Right hindlimb (tissue), 1 donor: ENCODE data around the gene BICRA.
"Not testable (repeated sequence)": the region's sequence is repeated elsewhere in the genome, so short reads cannot be mapped to it uniquely, and the experiment has no call there.

Source experiments
- DNase-seq: peaks from one replicate; pipeline ENCODE4 v3.0.0-alpha.2; 2018

The BICRA gene

DNA sequence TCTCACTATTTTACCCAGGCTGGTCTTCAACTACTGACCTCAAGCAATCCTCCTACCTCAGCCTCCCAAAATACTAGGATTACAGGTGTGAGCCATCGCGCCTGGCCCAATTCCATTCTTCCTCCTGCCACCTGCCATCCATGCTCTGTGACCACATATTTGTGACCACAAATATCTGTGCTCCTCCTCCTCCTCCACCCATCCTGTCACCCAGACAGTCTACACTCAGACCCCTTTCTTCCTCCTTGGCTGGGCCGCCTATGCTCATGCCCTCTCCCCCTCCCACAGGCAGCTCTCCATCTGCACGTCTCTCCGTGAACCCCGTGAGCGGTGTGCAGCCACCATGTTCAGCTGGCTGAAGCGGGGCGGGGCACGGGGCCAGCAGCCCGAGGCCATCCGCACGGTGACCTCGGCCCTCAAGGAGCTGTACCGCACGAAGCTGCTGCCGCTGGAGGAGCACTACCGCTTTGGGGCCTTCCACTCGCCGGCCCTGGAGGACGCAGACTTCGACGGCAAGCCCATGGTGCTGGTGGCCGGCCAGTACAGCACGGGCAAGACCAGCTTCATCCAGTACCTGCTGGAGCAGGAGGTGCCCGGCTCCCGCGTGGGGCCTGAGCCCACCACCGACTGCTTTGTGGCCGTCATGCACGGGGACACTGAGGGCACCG, 107.5 kb downstream of the BICRA start:
- DNase-seq = no peak

DNA sequence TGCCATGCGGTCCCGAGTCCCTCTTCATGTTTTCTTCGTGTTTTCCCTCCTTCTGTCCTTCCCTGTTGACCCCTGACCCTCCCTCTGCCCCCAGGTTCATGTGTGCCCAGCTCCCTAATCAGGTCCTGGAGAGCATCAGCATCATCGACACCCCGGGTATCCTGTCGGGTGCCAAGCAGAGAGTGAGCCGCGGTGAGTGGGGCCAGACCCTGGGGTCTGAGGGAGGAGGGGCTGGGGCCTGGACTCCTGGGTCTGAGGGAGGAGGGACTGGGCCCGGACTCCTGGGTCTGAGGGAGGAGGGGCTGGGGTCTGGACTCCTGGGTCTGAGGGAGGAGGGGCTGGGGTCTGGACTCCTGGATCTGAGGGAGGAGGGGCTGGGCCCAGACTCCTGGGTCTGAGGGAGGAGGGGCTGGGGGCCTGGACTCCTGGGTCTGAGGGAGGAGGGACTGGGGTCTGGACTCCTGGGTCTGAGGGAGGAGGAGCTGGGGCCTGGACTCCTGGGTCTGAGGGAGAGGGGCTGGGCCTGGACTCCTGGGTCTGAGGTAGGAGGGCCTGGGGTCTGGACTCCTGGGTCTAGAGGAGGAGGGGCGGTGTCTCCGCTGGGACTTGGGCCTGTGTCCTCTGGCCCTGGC, 109.6 kb downstream of the BICRA start:
- DNase-seq = peak; percentile 21

- peak; percentile 98 for DNase-seq
Measured at GRCh38 chr19:47719047-47719859, 110.3 kb downstream of the BICRA start.

DNA sequence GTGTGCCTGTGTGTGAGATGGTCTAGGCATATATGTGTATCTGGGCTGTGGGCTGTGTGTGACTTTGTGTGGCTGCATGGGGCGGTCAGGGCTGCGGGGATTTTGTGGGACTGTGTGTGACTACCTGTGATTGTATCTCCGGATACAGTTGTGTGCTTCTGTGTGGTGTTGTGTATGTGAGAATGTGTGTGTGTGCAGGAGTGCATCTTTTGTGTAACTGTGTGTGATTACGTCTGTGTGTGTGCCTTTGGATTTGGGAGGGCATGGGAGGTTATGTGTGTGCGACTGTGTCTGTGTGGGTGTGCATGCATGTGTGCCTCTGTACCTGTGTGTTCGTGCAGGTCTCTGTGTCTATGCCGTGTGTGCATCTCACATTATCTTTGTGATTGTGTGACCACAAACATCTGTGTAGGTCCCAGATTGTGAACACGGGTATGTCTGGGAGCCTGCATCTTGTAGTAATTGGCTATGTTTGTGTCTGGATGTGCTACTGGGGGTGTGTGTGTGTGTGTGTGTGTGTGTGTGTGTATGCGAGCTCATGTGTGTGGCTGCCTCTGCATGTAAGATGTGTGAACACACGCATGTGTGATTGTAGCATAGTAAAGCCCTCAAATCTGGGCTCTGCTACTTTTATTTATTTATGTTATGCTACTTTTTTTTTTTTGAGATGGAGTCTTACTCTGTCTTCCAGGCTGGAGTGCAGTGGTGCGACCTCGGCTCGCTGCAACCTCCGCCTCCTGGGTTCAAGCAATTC, 111.9 kb downstream of the BICRA start:
- DNase-seq = no peak

DNA sequence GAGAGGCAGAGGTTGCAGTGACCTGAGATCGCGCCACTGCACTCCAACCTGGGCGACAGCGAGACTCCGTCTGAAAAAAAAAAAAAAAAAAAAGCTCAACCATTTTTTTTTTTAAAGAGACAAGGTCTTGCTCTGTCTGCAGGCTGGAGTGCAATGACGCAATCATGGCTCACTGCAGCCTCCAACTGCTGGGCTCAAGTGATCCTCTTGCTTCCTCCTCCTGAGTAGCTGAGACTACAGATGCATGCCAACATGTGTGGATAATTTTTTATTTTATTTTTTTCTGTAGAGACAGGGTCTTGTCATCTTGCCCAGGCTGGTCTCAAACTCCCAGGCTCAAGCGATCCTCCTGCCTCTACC, 114.6 kb downstream of the BICRA start:
- DNase-seq = peak; percentile 75

GRCh38 chr19:47725759-47726401, 116.9 kb downstream of the BICRA start:
- DNase-seq = no peak

GRCh38 chr19:47726467-47726866, 117.5 kb downstream of the BICRA start:
- DNase-seq = no peak

DNA sequence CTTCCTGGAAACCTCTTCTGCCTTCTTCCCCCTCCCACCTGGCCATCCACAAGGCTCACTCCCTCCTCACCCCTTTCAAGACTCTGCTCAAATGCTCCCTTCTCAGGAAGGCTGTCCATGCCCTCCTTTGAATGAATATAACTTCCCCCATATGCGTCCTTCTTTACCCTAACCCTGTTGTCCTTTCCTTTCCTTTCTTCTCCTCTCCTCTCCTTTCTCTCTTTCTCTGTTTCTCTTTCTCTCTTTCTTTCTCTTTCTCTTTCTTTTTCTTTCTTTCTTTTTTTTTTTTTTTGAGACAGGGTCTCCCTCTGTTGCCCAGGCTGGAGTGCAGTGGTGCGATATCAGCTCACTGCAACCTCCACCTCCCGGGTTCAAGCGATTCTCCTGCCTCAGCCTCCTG, 119.4 kb downstream of the BICRA start:
- not testable (repeated sequence) for DNase-seq

DNA sequence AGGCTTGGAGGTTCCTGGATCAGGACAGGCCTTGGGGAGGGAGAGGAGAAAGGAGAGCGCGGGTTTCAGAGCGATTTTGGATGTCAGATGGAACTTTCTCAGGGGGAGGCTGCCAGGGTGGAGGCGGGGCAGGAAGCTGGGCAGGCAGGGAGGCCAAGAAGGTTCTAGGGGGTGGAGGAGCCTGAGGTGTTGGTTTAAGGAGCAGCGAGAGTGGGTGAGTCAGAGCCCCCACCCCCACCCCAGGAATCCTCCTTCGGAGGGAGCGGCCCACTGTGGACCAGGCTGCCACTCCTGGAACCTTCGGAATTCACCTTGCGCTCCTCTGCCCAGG, 120.5 kb downstream of the BICRA start:
- DNase-seq = peak; percentile 84

- DNase-seq = peak; percentile 55
Measured at GRCh38 chr19:47729799-47730520, 121.0 kb downstream of the BICRA start.

- no peak for DNase-seq
Measured at GRCh38 chr19:47730521-47730889, 121.6 kb downstream of the BICRA start.

DNA sequence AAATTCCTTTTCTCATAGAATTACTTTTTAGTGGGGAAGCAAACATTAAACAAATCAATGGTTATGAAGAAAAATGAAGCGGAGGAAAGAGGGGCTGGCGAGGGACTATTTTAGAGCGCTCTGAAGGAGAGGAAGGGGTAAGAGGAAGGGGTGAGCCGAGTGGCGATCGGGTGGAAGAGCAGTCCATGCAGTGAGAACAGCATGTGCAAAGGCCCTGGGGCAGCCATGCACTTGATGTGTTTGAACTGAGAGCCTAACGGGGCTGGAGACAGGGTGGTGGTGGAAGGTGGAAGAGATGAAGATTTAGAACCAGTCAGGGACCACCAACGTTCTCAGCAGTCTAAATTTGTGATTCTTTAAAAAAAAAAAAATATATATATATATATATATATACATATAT, 122.0 kb downstream of the BICRA start:
- DNase-seq = no peak

DNA sequence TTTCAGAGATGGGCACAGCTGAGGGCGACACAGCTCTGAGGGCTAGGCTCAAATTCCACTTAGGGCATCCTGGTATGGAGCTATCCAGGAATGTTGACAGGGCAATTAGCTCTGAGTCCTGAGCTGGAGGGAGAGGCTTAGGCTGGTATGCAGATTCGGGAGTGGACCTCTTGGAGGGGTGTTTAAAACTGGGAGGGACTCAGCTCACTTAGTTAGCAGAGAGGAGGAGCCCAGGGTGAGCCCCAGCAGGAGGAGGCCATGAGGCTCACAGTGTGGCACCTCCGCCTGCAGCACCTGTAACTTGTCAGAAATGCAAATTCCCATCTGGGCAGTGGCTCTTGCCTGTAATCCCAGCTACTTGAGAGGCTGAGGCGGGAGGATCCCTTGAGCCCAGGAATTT, 126.2 kb downstream of the BICRA start:
- no peak for DNase-seq

DNA sequence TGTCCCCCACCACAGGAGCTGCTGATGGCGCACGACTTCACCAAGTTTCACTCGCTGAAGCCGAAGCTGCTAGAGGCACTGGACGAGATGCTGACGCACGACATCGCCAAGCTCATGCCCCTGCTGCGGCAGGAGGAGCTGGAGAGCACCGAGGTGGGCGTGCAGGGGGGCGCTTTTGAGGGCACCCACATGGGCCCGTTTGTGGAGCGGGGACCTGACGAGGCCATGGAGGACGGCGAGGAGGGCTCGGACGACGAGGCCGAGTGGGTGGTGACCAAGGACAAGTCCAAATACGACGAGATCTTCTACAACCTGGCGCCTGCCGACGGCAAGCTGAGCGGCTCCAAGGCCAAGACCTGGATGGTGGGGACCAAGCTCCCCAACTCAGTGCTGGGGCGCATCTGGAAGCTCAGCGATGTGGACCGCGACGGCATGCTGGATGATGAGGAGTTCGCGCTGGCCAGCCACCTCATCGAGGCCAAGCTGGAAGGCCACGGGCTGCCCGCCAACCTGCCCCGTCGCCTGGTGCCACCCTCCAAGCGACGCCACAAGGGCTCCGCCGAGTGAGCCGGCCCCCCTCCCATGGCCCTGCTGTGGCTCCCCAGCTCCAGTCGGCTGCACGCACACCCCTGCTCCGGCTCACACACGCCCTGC, 132.1 kb downstream of the BICRA start:
- no peak for DNase-seq

GRCh38 chr19:47741544-47742140, 132.7 kb downstream of the BICRA start:
- no peak for DNase-seq

GRCh38 chr19:47742634-47743033, 133.7 kb downstream of the BICRA start:
- DNase-seq = peak; percentile 63

DNA sequence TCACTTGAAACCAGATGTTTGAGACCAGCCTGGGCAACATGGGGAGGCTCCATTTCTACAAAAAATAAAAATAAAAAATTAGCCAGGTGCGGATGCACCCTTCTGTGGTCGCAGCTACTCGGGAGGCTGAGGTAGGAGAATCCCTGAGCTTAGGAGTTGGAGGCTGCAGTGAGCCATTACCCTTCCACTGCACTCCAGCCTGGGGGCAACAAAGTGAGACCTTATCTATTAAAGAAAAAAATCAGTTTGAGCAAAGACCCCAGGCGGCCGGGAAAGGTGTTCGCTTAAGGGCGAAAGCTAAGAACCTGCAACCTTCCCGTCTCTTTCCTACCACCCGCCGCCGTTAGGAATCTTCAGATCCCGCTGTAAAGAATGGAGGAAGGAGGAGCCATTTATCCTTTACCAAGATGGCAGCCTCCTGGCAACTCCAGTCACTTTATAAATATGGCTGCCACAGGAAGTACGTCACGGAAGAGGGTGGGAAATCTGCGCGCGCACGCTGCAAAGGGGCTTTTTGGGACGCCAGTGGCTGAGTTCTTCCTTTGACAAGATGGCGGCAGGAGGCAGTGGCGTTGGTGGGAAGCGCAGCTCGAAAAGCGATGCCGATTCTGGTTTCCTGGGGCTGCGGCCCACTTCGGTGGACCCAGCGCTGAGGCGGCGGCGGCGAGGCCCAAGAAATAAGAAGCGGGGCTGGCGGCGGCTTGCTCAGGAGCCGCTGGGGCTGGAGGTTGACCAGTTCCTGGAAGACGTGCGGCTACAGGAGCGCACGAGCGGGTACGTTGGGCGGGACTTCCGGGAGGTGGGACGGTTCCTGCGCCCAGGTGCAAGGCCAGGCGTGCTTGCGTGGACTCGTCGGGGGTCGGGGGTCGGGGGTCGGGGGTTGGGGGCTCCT, 136.3 kb downstream of the BICRA start, which contains the start of gene NOP53:
NOP53 (plus strand) TSS at position 537 of the 892 bp plus-strand sequence; CDS start at position 551, 14 bp downstream.
- peak; percentile 98 for DNase-seq

GRCh38 chr19:47746129-47746528, 137.2 kb downstream of the BICRA start:
- not testable (repeated sequence) for DNase-seq

DNA sequence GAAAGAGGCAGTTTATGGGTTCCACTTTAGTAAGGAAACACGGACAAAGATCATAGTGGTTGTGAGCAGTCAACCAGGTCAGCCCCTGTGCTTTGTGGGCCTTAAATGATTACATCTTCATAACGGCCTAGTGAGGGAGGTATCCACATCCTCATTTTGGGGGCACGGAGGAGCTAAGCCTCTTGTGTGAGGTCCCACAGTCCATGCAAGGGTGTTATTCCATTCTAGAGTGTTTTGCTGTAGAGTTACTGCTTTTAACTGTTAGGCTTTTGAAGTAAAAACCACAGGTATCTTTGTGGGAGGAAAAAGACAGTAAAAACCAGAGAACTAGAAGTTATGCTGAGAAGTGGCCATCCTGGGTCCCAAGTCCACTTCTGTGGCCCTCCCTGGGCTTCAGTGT, 140.4 kb downstream of the BICRA start:
- no peak for DNase-seq

DNA sequence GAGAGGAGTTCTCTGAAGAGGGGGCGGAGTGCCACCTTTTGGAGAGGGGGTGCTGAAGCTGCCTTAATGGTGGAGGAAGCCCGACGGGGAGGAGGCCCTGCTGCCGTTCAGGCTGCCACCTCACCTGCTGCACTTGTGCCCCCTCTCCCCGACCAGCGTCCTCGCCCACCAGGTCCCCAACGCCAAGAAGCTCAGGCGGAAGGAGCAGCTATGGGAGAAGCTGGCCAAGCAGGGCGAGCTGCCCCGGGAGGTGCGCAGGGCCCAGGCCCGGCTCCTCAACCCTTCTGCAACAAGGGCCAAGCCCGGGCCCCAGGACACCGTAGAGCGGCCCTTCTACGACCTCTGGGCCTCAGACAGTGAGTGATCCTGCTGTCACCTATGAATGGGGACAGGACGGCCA, 141.8 kb downstream of the BICRA start:
- DNase-seq = no peak
